MM.1S (cell line): ENCODE results near the gene MS4A18.

Source experiments
- DNase-seq: peaks from one replicate; pipeline ENCODE4 v3.0.0-alpha.2; 2015
- H2AFZ ChIP-seq: fragments of 300-600 bp; sonication (generic); 2 replicates; pipeline ENCODE4 v1.6.0; 2016; ENCODE audit warnings: antibody characterized with exemption, low read length
- H3F3A ChIP-seq: fragments of 300-600 bp; sonication (generic); 2 replicates; pipeline ENCODE4 v1.6.1; 2016; ENCODE audit warnings: mild to moderate bottlenecking, antibody characterized with exemption, low read length, moderate library complexity, mixed read lengths; ENCODE audit not compliant: insufficient read depth
- H3K27ac ChIP-seq: fragments of 300-600 bp; sonication (generic); 2 replicates; pipeline ENCODE4 v1.5.1; 2016; ENCODE audit warnings: mild to moderate bottlenecking, low read length
- H3K27me3 ChIP-seq: fragments of 300-600 bp; sonication (generic); replicated peaks from 2 replicates; pipeline ENCODE4 v1.6.0; 2016; ENCODE audit warnings: low read length; ENCODE audit not compliant: insufficient read depth
- H3K36me3 ChIP-seq: fragments of 300-600 bp; sonication (generic); replicated peaks from 2 replicates; pipeline ENCODE4 v1.6.1; 2016; ENCODE audit warnings: mild to moderate bottlenecking, low read length, mixed read lengths; ENCODE audit not compliant: insufficient read depth
- H3K4me1 ChIP-seq: fragments of 300-600 bp; sonication (generic); 2 replicates; pipeline ENCODE4 v1.6.1; 2016; ENCODE audit warnings: low read length, mixed read lengths
- H3K4me2 ChIP-seq: fragments of 300-600 bp; sonication (generic); 2 replicates; pipeline ENCODE4 v1.6.0; 2016; ENCODE audit warnings: low read depth, low read length
- H3K4me3 ChIP-seq: fragments of 300-600 bp; sonication (generic); 2 replicates; pipeline ENCODE4 v1.5.1; 2016; ENCODE audit warnings: low read length, mixed read lengths
- H3K79me2 ChIP-seq: fragments of 300-600 bp; sonication (generic); 2 replicates; pipeline ENCODE4 v1.6.1; 2016; ENCODE audit warnings: mixed run types, low read length, mixed read lengths
- H3K9ac ChIP-seq: fragments of 300-600 bp; sonication (generic); 2 replicates; pipeline ENCODE4 v1.6.1; 2016; ENCODE audit warnings: low read length, mixed read lengths
- H3K9me2 ChIP-seq: fragments of 300-600 bp; sonication (generic); replicated peaks from 2 replicates; pipeline ENCODE4 v1.6.1; 2016; ENCODE audit warnings: mild to moderate bottlenecking, low read length, mixed read lengths; ENCODE audit not compliant: insufficient read depth
- H3K9me3 ChIP-seq: fragments of 300-600 bp; sonication (generic); replicated peaks from 2 replicates; pipeline ENCODE4 v1.6.1; 2016; ENCODE audit warnings: mild to moderate bottlenecking, low read length, mixed read lengths; ENCODE audit not compliant: insufficient read depth
- H4K20me1 ChIP-seq: fragments of 300-600 bp; sonication (generic); 2 replicates; pipeline ENCODE4 v1.6.1; 2016; ENCODE audit warnings: mild to moderate bottlenecking, low read length, moderate library complexity, mixed read lengths; ENCODE audit not compliant: insufficient read depth
- EZH2 ChIP-seq: fragments of 300-600 bp; sonication (generic); optimal IDR thresholded peaks from 2 replicates; pipeline ENCODE3; 2017; ENCODE audit warnings: low read depth, mild to moderate bottlenecking, antibody characterized with exemption, low read length, mixed read lengths
- EZH2phosphoT487 ChIP-seq: fragments of 300-600 bp; sonication (generic); IDR thresholded peaks from 2 replicates; pipeline ENCODE4 v1.6.1; 2018; ENCODE audit warnings: antibody characterized with exemption, low read length
- TF ChIP-seq, protein P1 (sequence below): fragments of 300-600 bp; sonication (generic); IDR thresholded peaks from 2 replicates; pipeline ENCODE4 v1.5.1; 2016; ENCODE audit warnings: antibody characterized with exemption, low read length, mixed read lengths

The MS4A18 gene

DNA sequence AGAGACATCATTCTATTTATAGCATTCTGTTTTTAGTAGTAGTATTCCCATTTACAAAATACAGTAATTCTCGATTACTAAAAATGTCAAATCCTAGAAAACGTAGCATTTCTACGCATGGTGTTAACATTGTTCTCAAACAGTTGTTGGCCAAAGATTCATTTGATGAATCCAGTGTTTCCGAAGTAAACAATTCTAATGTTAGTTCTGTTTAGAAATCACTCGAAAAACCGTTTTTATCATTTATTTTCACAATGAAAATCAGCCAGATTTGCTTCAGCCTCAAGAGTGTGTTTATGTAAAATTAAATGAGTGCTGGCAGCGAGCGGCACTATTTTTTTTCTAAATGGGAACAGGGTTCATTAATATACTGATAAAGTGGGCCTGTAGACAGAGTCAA, 7.1 kb downstream of the MS4A18 start:
- Histone ChIP-seq H3K36me3 (no peaks in the 10 kb centered on the region), H3K4me2 (no peak overlapping the region), H3K9me3 (no peaks in the 10 kb centered on the region), H3K9me2 (no peaks in the 10 kb centered on the region), H3K9ac (no peak overlapping the region), H2AFZ (no peak overlapping the region), H3K27me3 (no peaks in the 10 kb centered on the region), H3K4me3 (no peak overlapping the region), H4K20me1 (no peaks in the 10 kb centered on the region), H3K27ac (no peak overlapping the region), H3K79me2 (no peaks in the 10 kb centered on the region), H3F3A (no peaks in the 10 kb centered on the region), H3K4me1 (no peaks in the 10 kb centered on the region)
- no peak for DNase-seq
- TF ChIP-seq EZH2phosphoT487 (no peak), EZH2 (no peak)
- TF ChIP-seq, protein P1, sequence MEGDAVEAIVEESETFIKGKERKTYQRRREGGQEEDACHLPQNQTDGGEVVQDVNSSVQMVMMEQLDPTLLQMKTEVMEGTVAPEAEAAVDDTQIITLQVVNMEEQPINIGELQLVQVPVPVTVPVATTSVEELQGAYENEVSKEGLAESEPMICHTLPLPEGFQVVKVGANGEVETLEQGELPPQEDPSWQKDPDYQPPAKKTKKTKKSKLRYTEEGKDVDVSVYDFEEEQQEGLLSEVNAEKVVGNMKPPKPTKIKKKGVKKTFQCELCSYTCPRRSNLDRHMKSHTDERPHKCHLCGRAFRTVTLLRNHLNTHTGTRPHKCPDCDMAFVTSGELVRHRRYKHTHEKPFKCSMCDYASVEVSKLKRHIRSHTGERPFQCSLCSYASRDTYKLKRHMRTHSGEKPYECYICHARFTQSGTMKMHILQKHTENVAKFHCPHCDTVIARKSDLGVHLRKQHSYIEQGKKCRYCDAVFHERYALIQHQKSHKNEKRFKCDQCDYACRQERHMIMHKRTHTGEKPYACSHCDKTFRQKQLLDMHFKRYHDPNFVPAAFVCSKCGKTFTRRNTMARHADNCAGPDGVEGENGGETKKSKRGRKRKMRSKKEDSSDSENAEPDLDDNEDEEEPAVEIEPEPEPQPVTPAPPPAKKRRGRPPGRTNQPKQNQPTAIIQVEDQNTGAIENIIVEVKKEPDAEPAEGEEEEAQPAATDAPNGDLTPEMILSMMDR = no peak

DNA sequence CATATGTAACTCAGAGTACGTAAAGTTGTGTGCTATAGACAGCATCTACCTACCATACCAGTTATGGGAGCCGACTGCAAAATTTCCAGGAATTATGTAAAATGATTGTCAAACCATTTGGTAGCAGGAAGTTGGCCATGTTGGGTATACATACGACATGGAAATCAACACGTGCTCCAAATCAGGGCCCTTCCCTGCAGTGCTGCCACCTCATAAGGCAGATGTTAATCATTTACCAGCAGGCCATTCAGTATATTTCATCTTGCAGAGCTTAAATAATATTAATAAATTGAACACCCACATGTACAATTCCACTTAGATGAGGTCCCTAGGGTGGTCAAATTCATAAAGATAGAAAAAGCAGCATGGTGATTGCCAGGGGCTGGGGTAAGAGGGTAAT, 9.8 kb downstream of the MS4A18 start:
- H3K79me2 ChIP-seq = no peaks in the 10 kb centered on the region
- no peaks in the 10 kb centered on the region for H4K20me1 ChIP-seq
- TF ChIP-seq EZH2phosphoT487 (no peak), EZH2 (no peak)
- TF ChIP-seq, protein P1 = no peak
- no peak for DNase-seq
- H3K36me3 ChIP-seq = no peaks in the 10 kb centered on the region
- no peaks in the 10 kb centered on the region for H3K27me3 ChIP-seq
- H3K9me3 ChIP-seq = no peaks in the 10 kb centered on the region
- H3K4me3 ChIP-seq = no peak overlapping the region
- H3K4me1 ChIP-seq = no peaks in the 10 kb centered on the region
- H3K9ac ChIP-seq = no peak overlapping the region
- no peak overlapping the region for H3K27ac ChIP-seq
- H3F3A ChIP-seq = no peaks in the 10 kb centered on the region
- no peaks in the 10 kb centered on the region for H3K9me2 ChIP-seq
- no peak overlapping the region for H2AFZ ChIP-seq
- H3K4me2 ChIP-seq = no peak overlapping the region

DNA sequence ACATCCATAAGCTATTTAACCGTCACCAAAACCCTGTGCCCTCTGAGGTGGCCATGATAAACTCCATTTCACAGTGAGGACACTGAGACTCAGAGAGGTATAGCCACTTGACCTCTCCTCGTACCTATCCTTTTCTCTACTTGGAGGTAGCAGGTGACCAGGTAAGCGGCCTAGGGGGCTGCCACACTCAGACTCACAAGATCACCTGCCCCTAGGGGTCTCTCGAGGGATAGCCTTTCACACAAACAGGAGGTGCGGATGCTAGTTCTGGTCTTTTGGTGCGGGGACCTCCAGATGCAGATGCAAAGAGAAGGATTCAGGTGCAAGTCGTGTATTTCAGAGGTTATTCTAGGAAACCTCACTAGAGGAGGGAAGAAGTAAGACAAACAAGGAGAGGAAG, 14.6 kb downstream of the MS4A18 start:
- DNase-seq = no peak
- H3K9me2 ChIP-seq = no peaks in the 10 kb centered on the region
- H4K20me1 ChIP-seq = no peaks in the 10 kb centered on the region
- no peaks in the 10 kb centered on the region for H3K79me2 ChIP-seq
- H3K9me3 ChIP-seq = no peaks in the 10 kb centered on the region
- H3F3A ChIP-seq = no peaks in the 10 kb centered on the region
- TF ChIP-seq EZH2 = no peak
- TF ChIP-seq, protein P1 = no peak
- no peak for TF ChIP-seq EZH2phosphoT487
- no peak overlapping the region for H3K9ac ChIP-seq
- no peaks in the 10 kb centered on the region for H3K4me1 ChIP-seq
- no peak overlapping the region for H3K4me2 ChIP-seq
- no peak overlapping the region for H3K4me3 ChIP-seq
- no peaks in the 10 kb centered on the region for H3K36me3 ChIP-seq
- no peaks in the 10 kb centered on the region for H3K27me3 ChIP-seq
- no peak overlapping the region for H2AFZ ChIP-seq
- H3K27ac ChIP-seq = no peak overlapping the region
